GM19025 (cell line): ENCODE data around the gene CCDC174.
"Not testable (repeated sequence)": the region's sequence is repeated elsewhere in the genome, so short reads cannot be mapped to it uniquely, and the experiment has no call there.

ENCODE experiments used
- ATAC-seq: cut with Tn5 transposase; IDR thresholded peaks from one replicate; pipeline ENCODE4 v1.9.1; 2021; ENCODE audit warnings: mild to moderate bottlenecking, low read depth, moderate library complexity; ENCODE audit not compliant: unreplicated experiment

CCDC174 gene

DNA sequence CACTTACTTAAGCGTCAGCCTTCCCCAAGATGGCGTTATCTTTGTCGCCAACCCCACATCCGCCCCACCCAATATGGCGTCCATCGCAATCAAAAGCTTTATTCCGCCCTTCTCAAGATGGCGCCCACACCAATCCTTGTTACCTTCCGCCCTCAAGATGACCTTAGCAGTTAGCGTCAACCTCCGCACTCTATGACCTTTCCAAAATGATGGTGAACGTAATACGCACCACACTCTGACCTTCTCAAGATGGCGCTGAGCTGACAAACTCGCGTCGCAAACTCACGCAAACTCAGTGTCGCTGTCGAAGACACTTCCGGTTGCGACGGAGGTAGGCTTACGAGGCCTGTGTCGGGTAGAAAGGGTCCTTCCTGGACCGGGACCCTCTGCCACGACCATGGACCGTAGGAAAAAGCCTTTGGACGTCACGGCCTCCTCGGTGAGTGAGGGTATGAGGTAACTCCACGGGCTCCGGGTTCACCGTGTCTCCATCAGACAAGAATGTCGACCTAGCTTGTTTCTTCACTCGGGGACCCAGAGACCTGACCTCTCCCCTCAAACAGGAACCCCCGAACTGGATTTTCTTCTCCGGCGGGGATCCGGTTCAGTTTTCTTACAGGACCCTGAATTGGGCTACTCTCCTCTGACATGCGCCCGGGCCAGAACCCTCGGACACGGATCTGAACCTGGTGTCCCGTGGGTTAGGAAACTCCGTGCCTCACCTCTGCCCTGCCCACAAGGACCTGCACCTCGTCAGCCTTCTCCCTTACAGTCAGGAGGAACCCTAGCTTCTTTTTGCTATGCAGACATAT, at the start of gene CCDC174:
CCDC174 (plus strand) TSS at position 323 of the 812 bp plus-strand sequence; CDS start at position 398, 75 bp downstream.
- ATAC-seq: peak; percentile 99

GRCh38 chr3:14602006-14602803, 49.4 kb upstream of the CCDC174 start:
- no peak for ATAC-seq

- ATAC-seq: no peak
Measured at GRCh38 chr3:14602804-14603644, 48.5 kb upstream of the CCDC174 start.

DNA sequence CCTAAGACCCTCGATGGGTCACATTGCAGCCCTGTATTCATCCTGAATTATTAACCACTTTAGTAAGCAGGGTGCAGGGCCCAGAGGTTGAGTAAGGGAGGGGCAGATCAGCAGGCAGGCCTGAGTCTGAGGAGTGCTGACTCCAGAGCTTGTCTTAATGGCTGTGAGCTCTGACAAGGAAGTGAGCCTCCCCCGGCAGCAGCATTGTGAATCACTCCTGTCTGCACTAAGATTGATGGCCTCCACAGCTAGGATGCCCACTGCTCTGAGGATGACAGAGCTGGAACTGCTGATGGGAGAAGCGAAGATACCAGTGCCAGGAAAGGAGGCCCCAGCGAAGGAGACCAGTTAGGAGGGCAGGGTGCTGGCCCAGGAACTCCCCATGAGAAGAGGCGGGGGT, 46.5 kb upstream of the CCDC174 start:
- ATAC-seq: no peak

- ATAC-seq: no peak
Measured at GRCh38 chr3:14605744-14606143, 45.8 kb upstream of the CCDC174 start.

GRCh38 chr3:14606669-14607339, 44.8 kb upstream of the CCDC174 start:
- no peak for ATAC-seq

DNA sequence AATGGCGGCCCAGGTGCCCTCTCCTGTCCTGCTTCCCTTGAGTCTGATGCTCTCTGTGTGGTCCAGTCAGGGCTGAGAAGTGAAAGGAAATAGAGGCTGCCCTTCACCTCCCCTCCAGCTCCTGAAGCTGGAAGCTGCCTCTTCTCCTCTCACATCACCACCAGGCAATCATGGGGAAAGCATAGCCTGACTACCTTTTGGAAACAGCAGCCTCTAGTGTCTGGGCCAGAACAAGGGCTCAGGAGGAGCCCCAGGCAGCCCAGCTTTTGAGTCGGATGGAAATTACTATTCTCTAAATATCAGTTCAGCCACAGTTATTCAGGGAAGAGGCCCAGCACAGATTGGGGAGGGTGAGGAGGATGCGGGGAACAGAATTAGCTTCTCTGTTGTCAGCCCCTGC, 43.3 kb upstream of the CCDC174 start:
- ATAC-seq: no peak

DNA sequence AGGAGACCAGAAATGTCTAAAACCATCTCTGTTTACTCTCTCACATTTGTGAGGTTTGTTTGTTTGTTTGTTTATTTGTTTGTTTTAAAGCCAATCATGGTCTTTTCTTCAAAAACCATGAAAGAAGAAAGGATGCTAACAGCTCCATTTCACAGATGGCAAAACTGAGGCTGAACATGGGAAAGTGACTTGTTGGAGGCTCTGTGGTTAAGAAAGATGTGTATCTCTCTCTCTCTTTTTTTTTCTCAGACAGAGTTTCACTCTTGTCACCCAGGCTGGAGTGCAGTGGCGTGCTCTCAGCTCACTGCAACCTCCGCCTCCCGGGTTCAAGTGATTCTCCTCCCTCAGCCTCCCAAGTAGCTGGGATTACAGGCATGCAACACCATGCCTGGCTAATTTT, 42.5 kb upstream of the CCDC174 start:
- not testable (repeated sequence) for ATAC-seq

DNA sequence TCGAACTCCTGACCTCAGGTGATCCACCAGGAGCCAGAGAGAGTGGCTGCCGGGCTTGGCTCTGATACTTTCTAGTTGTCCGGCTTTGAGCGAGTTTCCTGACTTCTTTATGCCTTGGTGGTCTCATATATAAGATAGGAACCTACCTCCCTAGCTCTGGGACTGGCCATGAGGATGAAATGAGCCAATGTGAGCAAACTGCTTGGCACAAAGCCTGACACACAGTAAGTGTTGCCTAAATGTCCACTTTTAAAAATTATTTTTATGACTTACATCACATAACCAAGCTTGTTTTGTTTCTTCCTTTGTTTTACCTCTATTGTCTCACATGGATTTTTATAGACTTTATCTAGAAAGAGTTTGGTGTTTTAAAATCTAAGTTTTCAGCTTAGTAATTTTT, 42.1 kb upstream of the CCDC174 start:
- ATAC-seq: no peak

DNA sequence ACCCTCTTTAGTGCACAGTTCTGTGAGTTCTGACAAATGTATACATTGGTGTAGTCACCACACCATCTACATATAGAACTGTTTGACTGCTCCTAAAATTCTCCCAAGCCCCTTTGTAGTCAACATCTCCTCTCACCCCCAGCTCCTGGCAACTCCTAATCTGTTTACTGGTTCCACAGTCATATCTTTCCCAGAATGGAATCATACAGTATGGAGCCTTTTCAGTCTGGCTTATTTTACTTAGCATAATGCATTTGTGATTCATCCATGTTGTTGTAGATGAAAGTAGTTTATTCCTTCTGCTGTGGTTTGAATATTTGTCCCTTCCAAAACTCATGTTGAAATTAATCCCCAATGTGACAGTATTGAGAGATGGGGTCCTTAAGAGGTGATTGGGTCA, 41.6 kb upstream of the CCDC174 start:
- no peak for ATAC-seq

DNA sequence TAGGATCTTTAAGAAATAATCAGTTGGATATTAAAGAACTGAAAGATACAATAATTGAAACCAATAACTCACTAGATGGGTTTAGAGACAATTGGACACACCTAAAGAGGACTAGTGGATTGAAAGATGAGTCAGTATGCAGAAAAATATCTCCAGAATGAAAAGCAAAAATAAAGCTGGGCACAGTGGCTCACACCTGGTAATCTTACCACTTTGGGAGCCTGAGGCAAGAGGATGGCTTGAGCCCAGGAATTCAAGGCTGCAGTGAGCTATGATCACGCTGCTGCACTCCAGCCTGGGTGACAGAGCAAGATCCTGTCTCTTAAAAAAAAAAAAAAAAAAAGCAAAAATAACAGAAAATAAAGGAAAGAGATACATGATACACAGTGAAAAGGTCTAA, 37.4 kb upstream of the CCDC174 start:
- ATAC-seq: no peak

DNA sequence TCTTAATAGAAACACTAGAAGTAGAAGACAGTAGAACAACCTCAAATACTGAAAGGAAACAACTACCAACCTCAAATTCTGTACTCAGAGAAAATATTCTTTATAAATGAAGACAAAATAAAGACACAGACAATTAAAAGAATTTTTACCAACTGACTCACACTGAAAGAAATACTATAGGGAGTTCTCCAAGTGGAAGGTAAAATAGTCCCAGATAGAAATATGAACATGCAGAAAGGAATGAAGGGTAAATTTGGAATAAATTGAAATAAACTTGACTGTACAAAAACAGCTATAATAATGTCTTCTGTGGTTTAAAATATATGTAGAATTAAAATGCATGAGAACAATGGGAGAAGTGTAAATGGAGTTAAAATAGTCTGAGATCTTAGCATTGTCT, 36.7 kb upstream of the CCDC174 start:
- no peak for ATAC-seq

DNA sequence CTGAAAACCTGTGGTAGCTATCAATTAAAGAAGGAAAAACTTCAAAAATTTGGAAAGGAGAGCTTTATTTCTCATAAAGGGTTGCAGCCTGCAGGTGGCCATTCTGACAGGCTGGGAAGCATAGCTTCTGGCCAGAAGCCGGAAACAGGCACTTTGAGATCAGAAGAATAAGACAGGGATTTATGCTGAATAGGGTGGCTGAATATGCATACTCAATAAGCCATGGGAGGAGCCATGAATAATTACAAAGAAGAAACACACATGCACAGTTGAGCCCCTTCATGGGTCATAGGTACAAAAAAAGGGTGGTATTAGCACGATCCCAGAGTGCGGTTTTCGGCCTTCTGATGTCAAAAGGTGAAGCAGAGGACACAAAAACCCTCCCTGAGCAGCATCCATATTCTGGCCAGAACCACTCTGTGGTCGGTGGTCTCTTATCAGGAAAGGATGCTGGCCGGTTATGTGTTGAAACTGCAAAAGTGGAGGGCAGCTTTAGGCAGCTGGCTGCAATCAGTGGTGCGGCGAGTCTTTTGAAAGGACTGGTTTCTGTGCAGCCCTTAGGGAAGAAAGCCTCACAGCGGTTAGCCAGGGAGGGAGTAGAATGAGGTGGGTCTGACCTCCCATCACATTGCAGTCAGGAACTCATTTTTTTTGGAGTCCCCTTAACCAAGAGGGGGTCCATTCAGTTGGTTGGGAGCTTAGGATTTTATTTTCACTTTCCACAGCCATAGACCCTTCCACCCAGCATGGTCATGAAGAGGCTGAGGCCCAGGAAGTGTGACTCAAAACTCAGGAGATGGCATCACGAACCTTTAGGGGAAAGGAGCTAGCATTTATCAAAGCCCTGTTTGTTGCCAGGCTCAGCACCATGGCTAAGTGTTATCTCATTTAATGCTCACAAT, 34.7 kb upstream of the CCDC174 start:
- ATAC-seq: no peak

DNA sequence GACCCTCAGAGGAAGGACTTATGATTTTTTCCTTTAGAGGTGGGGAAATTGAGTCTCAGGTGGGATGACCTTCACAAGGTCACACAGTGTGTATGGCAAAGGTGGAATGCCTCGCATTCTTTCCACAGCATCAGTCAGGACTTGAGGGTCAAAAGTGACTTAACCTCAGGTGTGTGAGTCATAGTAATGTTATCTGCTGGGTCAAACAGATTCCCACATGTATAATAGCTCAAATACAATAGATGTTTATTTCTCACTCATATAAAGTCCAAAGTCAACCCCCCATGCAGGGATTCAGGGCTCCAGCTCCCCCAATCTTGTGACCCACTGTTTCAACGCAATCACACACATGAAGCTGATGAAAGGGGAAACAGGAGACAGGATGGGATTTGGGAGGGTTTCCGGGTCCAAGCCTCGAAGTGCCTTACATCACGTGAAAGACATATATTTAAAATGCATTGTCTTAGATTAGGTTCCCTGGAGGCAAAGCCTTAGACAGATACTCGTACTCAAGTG, 34.0 kb upstream of the CCDC174 start:
- no peak for ATAC-seq

DNA sequence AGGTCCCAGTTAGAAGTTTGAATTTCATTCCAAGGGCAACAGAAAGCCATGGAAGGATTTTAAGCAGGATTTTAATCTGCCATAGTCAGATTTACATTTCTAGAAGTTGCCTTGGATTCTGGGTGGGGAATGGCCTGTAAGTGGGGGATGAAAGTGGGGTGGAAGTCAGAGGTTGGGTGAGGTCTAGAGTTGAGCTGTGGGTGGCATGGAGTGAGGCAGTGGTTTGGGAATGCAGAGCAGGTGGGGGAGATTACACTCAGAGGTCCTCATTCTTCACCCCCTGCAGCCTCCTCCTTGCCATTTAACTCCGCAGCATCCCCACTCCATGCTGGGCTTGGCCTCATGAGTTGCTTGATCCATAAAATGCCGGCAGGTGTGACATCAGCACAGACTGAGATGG, 32.0 kb upstream of the CCDC174 start:
- ATAC-seq: no peak

- no peak for ATAC-seq
Measured at GRCh38 chr3:14620512-14620911, 31.1 kb upstream of the CCDC174 start.

- no peak for ATAC-seq
Measured at GRCh38 chr3:14621093-14621492, 30.5 kb upstream of the CCDC174 start.

- no peak for ATAC-seq
Measured at GRCh38 chr3:14622368-14622767, 29.2 kb upstream of the CCDC174 start.

DNA sequence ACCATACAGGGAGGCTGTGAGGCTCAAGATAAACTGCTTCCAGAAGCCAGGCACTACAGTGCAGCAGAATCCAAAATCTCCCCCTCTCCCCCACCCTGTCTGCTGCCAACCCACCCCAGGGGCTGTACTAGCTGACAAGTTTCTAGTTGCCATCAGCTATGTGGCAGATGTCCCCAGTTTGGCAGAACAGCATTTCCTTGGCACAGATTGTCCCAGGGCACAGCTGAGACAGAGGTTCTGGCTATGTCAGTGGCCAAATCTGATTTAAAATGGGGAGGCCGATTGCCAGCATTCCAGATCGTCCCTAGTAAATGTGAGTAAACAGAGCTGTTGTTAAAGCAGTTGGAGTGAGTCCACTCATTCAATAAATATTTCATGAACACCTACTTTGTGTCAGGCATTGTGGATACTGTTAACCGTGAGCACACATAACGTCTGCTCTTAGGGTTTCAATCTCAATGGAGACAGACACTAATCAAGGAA, 28.0 kb upstream of the CCDC174 start:
- no peak for ATAC-seq
